ENCODE data around the gene SLC25A36. TPM values are rescaled to one million over a fixed set of nuclear protein-coding genes. Genes with fewer than 3 reads are reported as not detected.

The SLC25A36 gene
- total and polyA plus RNA-seq, 2 donors (not counting 3 experiments of a cell fraction or from before 2014, with no cell fraction given): 17.7 to 38.8 TPM

GRCh38 chr3:140995881-140996280 lies 54.2 kb downstream of the SLC25A36 start:
- H3K79me2 ChIP-seq (ENCODE audit: control insufficient read depth, insufficient read depth, low read length): no peaks in the 10 kb centered on the region
- no peak overlapping the region for H2AFZ ChIP-seq (ENCODE audit: low read depth, low read length)
- FAIRE-seq: no peak
- H3K36me3 ChIP-seq (ENCODE audit: control insufficient read depth in 2 of 2, extremely low read depth in 1 of 2, insufficient read depth in 2 of 2, low read length in 2 of 2): no peaks in the 10 kb centered on the region
- no peak overlapping the region for H3K9ac ChIP-seq (replicated peaks; ENCODE audit: extremely low read depth, insufficient read depth, low read length)
- POLR2A ChIA-PET: no interaction called here
- dilution Hi-C loops (cut with MboI; ENCODE audit: extremely low pct_ligation_motif_present, low sequenced_read_pairs): no loop called here
- CTCF ChIA-PET: no interaction called here
- H3K4me1 ChIP-seq (ENCODE audit: control insufficient read depth, extremely low read depth, insufficient read depth, low read length): no peaks in the 10 kb centered on the region
- no peaks in the 10 kb centered on the region for H3K9me1 ChIP-seq (replicated peaks; ENCODE audit: control insufficient read depth, extremely low read depth, insufficient read depth, low read length)
- no peak overlapping the region for H3K4me2 ChIP-seq (ENCODE audit: insufficient read depth, low read length)
- DNase-seq (ENCODE audit: low read depth, low spot score): no peak
- H3K27ac ChIP-seq (ENCODE audit: insufficient read depth, low read depth, low read length): no peak overlapping the region
- intact Hi-C loops (cut with micrococcal nuclease): no loop called here
- no peak overlapping the region for H3K4me3 ChIP-seq (replicated peaks in 1 of 3; ENCODE audit: insufficient read depth in 1 of 3, low read depth in 1 of 3, low read length in 3 of 3)
- H3K27me3 ChIP-seq (ENCODE audit: control insufficient read depth in 2 of 2, insufficient read depth in 2 of 2, low read length in 2 of 2): no peaks in the 10 kb centered on the region
- no peaks in the 10 kb centered on the region for H4K20me1 ChIP-seq (replicated peaks; ENCODE audit: control insufficient read depth, extremely low read depth, insufficient read depth, low read length)
- no TSS peak for BruUV-seq (replicated peaks)
- TF ChIP-seq POLR2A (IDR thresholded peaks at IDR 0.05; ENCODE audit: low read depth, low read length): no peak
- TF ChIP-seq FOS (IDR thresholded peaks at IDR 0.05; ENCODE audit: borderline replicate concordance, insufficient read depth, low read length): no peak
- no peak for TF ChIP-seq GATA2 (IDR thresholded peaks at IDR 0.05; ENCODE audit: insufficient read depth, insufficient read length, low read depth, low read length)
- no peak for TF ChIP-seq MYC (IDR thresholded peaks at IDR 0.05; ENCODE audit: low read depth, low read length)
- no peak for TF ChIP-seq MAX (IDR thresholded peaks at IDR 0.05; ENCODE audit: insufficient read depth, insufficient read length)
- no peak for TF ChIP-seq EZH2 (IDR thresholded peaks at IDR 0.05; ENCODE audit: borderline replicate concordance, low read depth, low read length, severe bottlenecking)
- TF ChIP-seq POLR2AphosphoS5 (IDR thresholded peaks at IDR 0.05; ENCODE audit: insufficient read depth, low read depth, low read length): no peak
- TF ChIP-seq JUN (IDR thresholded peaks at IDR 0.05; ENCODE audit: borderline replicate concordance, insufficient read depth, insufficient read length, low read depth): no peak
- no peak for TF ChIP-seq CTCF (IDR thresholded peaks at IDR 0.05; ENCODE audit: extremely low read depth in 1 of 2, insufficient read depth in 1 of 2, low read depth in 1 of 2, low read length in 2 of 2)
- no peaks in the 10 kb centered on the region for H3K9me3 ChIP-seq (replicated peaks; ENCODE audit: control insufficient read depth, insufficient read depth, low read length)

All from endothelial cell of umbilical vein (primary cell).